Calu3 (cell line): Measurements from ENCODE around the gene MROH9. TPM values are rescaled to one million over a fixed set of nuclear protein-coding genes. Genes with fewer than 3 reads are reported as not detected.

Source experiments
- BruUV-seq: library from RNA; stranded (reverse); fragments of 400-500 nt; replicated peaks from 2 replicates; lab custom pipeline; 2021; lab: Mats Ljungman, UMichigan
- CTCF ChIA-PET: fragments of 300-600 bp; sonication (Branson Sonifier 250); formaldehyde crosslinking; loops from one replicate; lab custom pipeline; 2022; ENCODE audit warnings: antibody characterized with exemption; lab: Charles Lee
- DNase-seq: peaks from one replicate; pipeline ENCODE4 v3.0.0; 2022
- H3K27ac Mint-ChIP-seq: one replicate; pipeline ENCODE4 v1.8.0; 2022; ENCODE audit warnings: mixed read lengths; ENCODE audit not compliant: unreplicated experiment
- H3K27me3 Mint-ChIP-seq: one replicate; pipeline ENCODE4 v1.8.0; 2022; ENCODE audit warnings: mixed read lengths; ENCODE audit not compliant: unreplicated experiment
- H3K36me3 Mint-ChIP-seq: one replicate; pipeline ENCODE4 v1.8.0; 2022; ENCODE audit warnings: mild to moderate bottlenecking, moderate library complexity, mixed read lengths; ENCODE audit not compliant: insufficient read depth, unreplicated experiment
- H3K4me1 Mint-ChIP-seq: one replicate; pipeline ENCODE4 v1.8.0; 2022; ENCODE audit warnings: mild to moderate bottlenecking, low read depth, mixed read lengths; ENCODE audit not compliant: unreplicated experiment
- H3K4me3 Mint-ChIP-seq: one replicate; pipeline ENCODE4 v1.8.0; 2022; ENCODE audit warnings: mild to moderate bottlenecking, low read depth, moderate library complexity, mixed read lengths; ENCODE audit not compliant: unreplicated experiment
- H3K9me3 Mint-ChIP-seq: one replicate; pipeline ENCODE4 v1.8.0; 2022; ENCODE audit warnings: low read depth, mixed read lengths; ENCODE audit not compliant: unreplicated experiment
- intact Hi-C: fragments of 100-400 bp; cut with micrococcal nuclease; formaldehyde crosslinking; loops from one replicate; pipeline ENCODE4 v1.10.0; 2022; ENCODE audit not compliant: unreplicated experiment
- microRNA-seq: library from miRNA; unstranded; fragments of <30 nt; microRNA quantifications from one replicate; pipeline ENCODE4 v1.2.0, GENCODE V29; 2022
- total RNA-seq: library from RNA; stranded (reverse); gene quantifications from 2 replicates; pipeline ENCODE4 v1.2.3, GENCODE V29; 2022
- TF ChIP-seq, protein P1 (sequence below): fragments of 200-600 bp; IDR thresholded peaks from one replicate; pipeline ENCODE4 v1.8.0; 2022; ENCODE audit warnings: antibody characterized with exemption; ENCODE audit not compliant: unreplicated experiment

The MROH9 gene
- total RNA-seq, 1 experiment from 2014 or later: not detected

DNA sequence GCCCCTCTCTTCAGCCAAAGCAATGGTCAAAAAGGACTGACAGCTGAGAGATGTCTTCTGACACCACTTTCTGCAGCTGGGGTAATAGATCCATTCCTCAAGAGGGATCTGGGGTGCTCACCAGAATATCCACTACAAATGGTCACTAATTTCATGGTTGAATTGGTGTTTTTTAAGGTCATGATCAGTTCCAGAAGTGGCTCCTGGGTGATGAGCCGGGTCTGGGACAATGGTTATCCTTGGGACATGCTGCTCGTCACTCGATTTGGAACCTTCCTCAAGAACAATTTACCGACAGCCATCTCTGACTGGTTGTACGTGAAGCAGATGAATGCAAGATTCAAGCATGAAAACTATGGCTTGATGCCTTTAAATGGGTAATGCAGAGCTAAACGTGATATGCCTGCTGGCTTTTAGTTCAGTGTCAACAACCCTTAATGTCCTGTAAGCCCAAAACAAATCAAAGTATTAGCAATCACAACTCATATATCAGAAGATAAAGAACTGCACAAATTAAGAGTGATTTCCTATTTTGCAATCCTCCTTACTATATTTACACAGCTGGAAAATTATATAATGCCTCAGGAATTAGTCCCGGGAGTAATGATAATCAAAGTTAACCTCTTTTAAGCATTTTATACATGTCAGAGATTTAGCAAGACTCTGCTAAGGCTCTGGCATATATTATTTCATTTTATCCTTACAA lies 175.4 kb downstream of the MROH9 start:
- TF ChIP-seq, protein P1, sequence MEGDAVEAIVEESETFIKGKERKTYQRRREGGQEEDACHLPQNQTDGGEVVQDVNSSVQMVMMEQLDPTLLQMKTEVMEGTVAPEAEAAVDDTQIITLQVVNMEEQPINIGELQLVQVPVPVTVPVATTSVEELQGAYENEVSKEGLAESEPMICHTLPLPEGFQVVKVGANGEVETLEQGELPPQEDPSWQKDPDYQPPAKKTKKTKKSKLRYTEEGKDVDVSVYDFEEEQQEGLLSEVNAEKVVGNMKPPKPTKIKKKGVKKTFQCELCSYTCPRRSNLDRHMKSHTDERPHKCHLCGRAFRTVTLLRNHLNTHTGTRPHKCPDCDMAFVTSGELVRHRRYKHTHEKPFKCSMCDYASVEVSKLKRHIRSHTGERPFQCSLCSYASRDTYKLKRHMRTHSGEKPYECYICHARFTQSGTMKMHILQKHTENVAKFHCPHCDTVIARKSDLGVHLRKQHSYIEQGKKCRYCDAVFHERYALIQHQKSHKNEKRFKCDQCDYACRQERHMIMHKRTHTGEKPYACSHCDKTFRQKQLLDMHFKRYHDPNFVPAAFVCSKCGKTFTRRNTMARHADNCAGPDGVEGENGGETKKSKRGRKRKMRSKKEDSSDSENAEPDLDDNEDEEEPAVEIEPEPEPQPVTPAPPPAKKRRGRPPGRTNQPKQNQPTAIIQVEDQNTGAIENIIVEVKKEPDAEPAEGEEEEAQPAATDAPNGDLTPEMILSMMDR: no peak
- Mint-ChIP-seq H3K27ac (no peak overlapping the region), H3K27me3 (peaks cover 29% of the 10 kb centered on the region), H3K9me3 (peaks cover 4% of the 10 kb centered on the region), H3K4me3 (no peak overlapping the region), H3K36me3 (no peaks in the 10 kb centered on the region), H3K4me1 (no peaks in the 10 kb centered on the region)
- intact Hi-C loops: no loop called here
- CTCF ChIA-PET: no interaction called here
- DNase-seq: no peak
- BruUV-seq: no TSS peak

- intact Hi-C loops: no loop called here
- no peaks in the 10 kb centered on the region for H3K36me3 Mint-ChIP-seq
- TF ChIP-seq, protein P1: no peak
- peaks cover 29% of the 10 kb centered on the region for H3K27me3 Mint-ChIP-seq
- BruUV-seq: no TSS peak
- DNase-seq: no peak
- H3K4me1 Mint-ChIP-seq: no peaks in the 10 kb centered on the region
- CTCF ChIA-PET: no interaction called here
- peaks cover 4% of the 10 kb centered on the region for H3K9me3 Mint-ChIP-seq
- H3K4me3 Mint-ChIP-seq: no peak overlapping the region
- H3K27ac Mint-ChIP-seq: no peak overlapping the region
These were observed 176.8 kb downstream of the MROH9 start for GRCh38 chr1:171112119-171112518.

GRCh38 chr1:171113382-171113781 lies 178.0 kb downstream of the MROH9 start:
- TF ChIP-seq, protein P1: no peak
- DNase-seq: no peak
- intact Hi-C loops: no loop called here
- Mint-ChIP-seq H3K4me3 (no peak overlapping the region), H3K27ac (no peak overlapping the region), H3K27me3 (peaks cover 29% of the 10 kb centered on the region), H3K9me3 (peaks cover 4% of the 10 kb centered on the region), H3K4me1 (no peaks in the 10 kb centered on the region), H3K36me3 (no peaks in the 10 kb centered on the region)
- CTCF ChIA-PET: no interaction called here
- BruUV-seq: no TSS peak

Small RNAs within 50 kb of the gene (microRNA-seq; reads per million reads assigned to microRNA genes)
- not detected for gene MIR1295A
- not detected for gene MIR1295B

Other genes with a start within 250 kb of the MROH9 start
- gene FMO3, start 155.4 kb downstream of the MROH9 start, total RNA-seq: not detected in 2 replicates
- not detected in 2 replicates for gene FMO2, start 249.8 kb downstream of the MROH9 start, total RNA-seq